GM12892 (cell line): ENCODE results near the gene NUP93.

Experiments
- POLR2A ChIP-seq: IDR thresholded peaks from 2 replicates; pipeline ENCODE4 v1.6.1; 2011; ENCODE audit warnings: low read depth, low read length, control low read depth
- POLR2AphosphoS5 ChIP-seq: IDR thresholded peaks from 2 replicates; pipeline ENCODE4 v1.6.1; 2011; ENCODE audit warnings: low read depth, low read length, control low read depth
- TAF1 ChIP-seq: IDR thresholded peaks from 2 replicates; pipeline ENCODE4 v1.6.1; 2011; ENCODE audit warnings: low read depth, mild to moderate bottlenecking, control low read depth, low read length, borderline replicate concordance

GRCh38 chr16:56738221-56738620 is 8.3 kb downstream of the NUP93 start:
- TF ChIP-seq TAF1 (no peak), POLR2AphosphoS5 (no peak), POLR2A (no peak)
